ENCODE measurements around the gene GRIK1.

GRCh38 chr21:29490016-29490415, 449.8 kb downstream of the GRIK1 start:
- TF ChIP-seq CTCF (IDR thresholded peaks at IDR 0.05) (no peak), EZH2 (IDR thresholded peaks at IDR 0.05; ENCODE audit: borderline replicate concordance, insufficient read depth, low read depth, low read length, poor library complexity, severe bottlenecking) (no peak)
